K562 (cell line): Measurements from ENCODE around the gene TMCO4. TPM values are rescaled to one million over a fixed set of nuclear protein-coding genes. Genes with fewer than 3 reads are reported as not detected.

Experiments
- ATAC-seq: fragments of 200-7000 bp; cut with Tn5 transposase; 3 replicates; pipeline ENCODE4 v1.9.1; 2020; ENCODE audit warnings: moderate library complexity
- BruUV-seq: library from RNA; stranded (reverse); fragments of 400-500 nt; replicated peaks from 2 replicates; lab custom pipeline; 2021; lab: Mats Ljungman, UMichigan
- CTCF ChIA-PET: fragments of 300-600 bp; formaldehyde crosslinking; extraction: SDS; loops from one replicate; lab custom pipeline; 2021; ENCODE audit warnings: low intra/inter-chr PET ratio; lab: Yijun Ruan, JAX
- POLR2A ChIA-PET: fragments of 300-600, 350-650 bp; sonication (Branson Sonifier 250); formaldehyde crosslinking; extraction: SDS; loops from one replicate; lab custom pipeline; 2021; ENCODE audit warnings: antibody characterized with exemption, inconsistent platforms; lab: Yijun Ruan, JAX
- DNase-seq, 4 experiments: peaks; one replicate each; pipeline versions ENCODE4 v3.0.0 to v3.0.0-alpha.2; 2011 to 2018; ENCODE audit warnings: low spot score in 3 of 4, mixed read lengths in 3 of 4; ENCODE audit errors: extremely low read depth in 1 of 4
- FAIRE-seq: peaks from 2 replicates; lab custom pipeline; 2011; peaks lifted over from hg19 to GRCh38; lab: Jason Lieb, UNC
- H2AFZ ChIP-seq: 2 replicates; pipeline ENCODE4 v1.6.0; 2011; ENCODE audit warnings: low read depth, low read length, control low read depth, inconsistent platforms
- H3K27ac ChIP-seq: fragments of 200-600 bp; 3 replicates; pipeline ENCODE4 v1.8.0; 2011; ENCODE audit warnings: low read depth, mild to moderate bottlenecking, control low read depth, inconsistent platforms, low read length, moderate library complexity, mixed read lengths; ENCODE audit errors: extremely low read depth
- H3K27me3 ChIP-seq, 2 experiments: fragments of 300-600 bp in 1 of 2; 2 replicates in 1 of 2; 3 replicates in 1 of 2; pipeline versions ENCODE4 v1.6.0 to v1.8.0; 2011; ENCODE audit warnings: inconsistent platforms in 2 of 2, low read length in 2 of 2, mild to moderate bottlenecking in 1 of 2, mixed read lengths in 1 of 2, moderate library complexity in 1 of 2; ENCODE audit not compliant: control insufficient read depth in 2 of 2, insufficient read depth in 2 of 2
- H3K36me3 ChIP-seq: fragments of 300-600 bp; 3 replicates; pipeline ENCODE4 v1.8.0; 2011; ENCODE audit warnings: mild to moderate bottlenecking, low read length, inconsistent platforms; ENCODE audit not compliant: control insufficient read depth, insufficient read depth
- H3K4me1 ChIP-seq, 2 experiments: fragments of 200-600 bp in 1 of 2; replicated peaks in 1 of 2; 2 replicates in 1 of 2; 3 replicates in 1 of 2; pipeline versions ENCODE4 v1.5.1 to v1.8.0; 2011; ENCODE audit warnings: inconsistent platforms in 2 of 2, low read length in 2 of 2, mild to moderate bottlenecking in 1 of 2, mixed read lengths in 1 of 2, moderate library complexity in 1 of 2; ENCODE audit not compliant: control insufficient read depth in 2 of 2, insufficient read depth in 2 of 2
- H3K4me2 ChIP-seq: 2 replicates; pipeline ENCODE4 v1.6.1; 2011; ENCODE audit warnings: low read length, control low read depth, inconsistent platforms, mixed read lengths; ENCODE audit not compliant: insufficient read depth
- H3K4me3 ChIP-seq: fragments of 200-600 bp; sonication (generic), shearing (Covaris generic); 2 replicates; pipeline ENCODE4 v1.5.1; 2016; ENCODE audit warnings: control low read depth, inconsistent platforms
- H3K79me2 ChIP-seq: fragments of 200-600 bp; 3 replicates; pipeline ENCODE4 v1.8.0; 2011; ENCODE audit warnings: low read length, inconsistent platforms; ENCODE audit not compliant: control insufficient read depth, insufficient read depth
- H3K9ac ChIP-seq, 2 experiments: 2 replicates each; pipeline versions ENCODE4 v1.6.0 to v1.6.1; 2011; ENCODE audit warnings: low read depth in 2 of 2, low read length in 2 of 2, control low read depth in 1 of 2, inconsistent platforms in 1 of 2, mild to moderate bottlenecking in 1 of 2, mixed read lengths in 1 of 2; ENCODE audit not compliant: insufficient read depth in 1 of 2
- H3K9me1 ChIP-seq: one replicate; pipeline ENCODE4 v1.6.0; 2011; ENCODE audit warnings: inconsistent platforms, mild to moderate bottlenecking, low read length, moderate library complexity; ENCODE audit not compliant: control insufficient read depth, insufficient read depth
- H3K9me3 ChIP-seq: replicated peaks from 2 replicates; pipeline ENCODE4 v1.5.1; 2011; ENCODE audit warnings: low read depth, low read length, inconsistent platforms; ENCODE audit not compliant: control insufficient read depth, insufficient read depth
- H4K20me1 ChIP-seq: replicated peaks from 2 replicates; pipeline ENCODE4 v1.6.1; 2011; ENCODE audit warnings: low read length, inconsistent platforms, mixed read lengths; ENCODE audit not compliant: control insufficient read depth, insufficient read depth
- FIP1L1 ChIP-seq: fragments of 200-400 bp; formaldehyde crosslinking; IDR thresholded peaks from 2 replicates; pipeline ENCODE4 v1.6.1; 2018; ENCODE audit warnings: mild to moderate bottlenecking, low read depth, low read length; ENCODE audit not compliant: poor library complexity, severe bottlenecking
- RBM25 ChIP-seq: fragments of 200-400 bp; formaldehyde crosslinking; IDR thresholded peaks from 2 replicates; pipeline ENCODE4 v1.6.1; 2018; ENCODE audit warnings: low read length, low read depth, moderate library complexity; ENCODE audit not compliant: severe bottlenecking
- TRIM25 ChIP-seq: fragments of 450-650 bp; IDR thresholded peaks from 2 replicates; pipeline ENCODE4 v1.7.0; 2016; ENCODE audit warnings: borderline replicate concordance
- ZNF668 ChIP-seq: fragments of 250-450 bp; sonication (Bioruptor Pico); IDR thresholded peaks from 2 replicates; pipeline ENCODE4 v1.8.0; 2022; ENCODE audit warnings: mild to moderate bottlenecking, inconsistent platforms
- WGBS: fragments of 100-300 bp; shearing (Covaris generic); methylation state at CpG from one replicate; pipeline ENCODE4 v1.1.6; 2016; ENCODE audit warnings: low coverage, mixed read lengths; ENCODE audit not compliant: insufficient coverage; ENCODE audit errors: missing lambda C conversion rate; 5-methylcytosine and 5-hydroxymethylcytosine counted together
- in situ Hi-C: fragments of 300-500 bp; cut with MboI; formaldehyde crosslinking; loops from 4 replicates; pipeline ENCODE4 v1.15.0; 2018; ENCODE audit warnings: inconsistent platforms, mixed read lengths
- intact Hi-C: fragments of 100-400 bp; cut with micrococcal nuclease; formaldehyde crosslinking; loops from 2 replicates; pipeline ENCODE4 v1.14.2; 2022
- polyA plus RNA-seq, 8 experiments: library from polyadenylated mRNA; depleted of rRNA in 4 of 8; stranded (reverse) in 5 of 8; unstranded in 3 of 8; fragments of >200 nt; fragmentation: Nextera tagmentation in 2 of 8; fragmentation: Illumina TruSeq in 1 of 8; extraction: Ambion mirVana in 2 of 8; extraction: Trizol in 1 of 8; gene quantifications; 2 replicates each; pipeline versions ENCODE4 v1.2.1 to v1.2.3, GENCODE V29; 2011 to 2014; ENCODE audit warnings: inconsistent platforms in 1 of 8, missing spikeins in 1 of 8
- total RNA-seq, 7 experiments: library from RNA; depleted of rRNA in 6 of 7; stranded (reverse); fragments of >200 nt in 6 of 7; fragmentation: Illumina TruSeq in 2 of 7; extraction: Trizol in 2 of 7; gene quantifications; 2 replicates each; pipeline versions ENCODE4 v1.2.1 to v1.2.3, GENCODE V29; 2011 to 2021; ENCODE audit warnings: low replicate concordance in 1 of 7

Gene TMCO4
- total and polyA plus RNA-seq, 9 of the 15 experiments (the other 6 are each of a cell fraction or from before 2014, with no cell fraction given), result 0.06 to 2.1 (median 1.2) TPM

- FAIRE-seq (no peak), DNase-seq (no peak), ATAC-seq (no peak)
- intact Hi-C loops (loop anchor here (10.0 kb wide), 2 partner anchors 471 to 751 kb away; partner anchors contain the start of gene ALDH4A1), in situ Hi-C loops (loop anchor here (10.0 to 25.0 kb wide), 5 partner anchors 411 to 1043 kb away; no protein-coding TSS in a partner anchor)
- H3K4me1 ChIP-seq, result peaks cover 14 to 24% of the 10 kb centered on the region in 2 experiments; a peak in 4 of 5 replicates
- no peak overlapping the region for H3K9ac ChIP-seq
- H3K36me3 ChIP-seq, result no peaks in the 10 kb centered on the region
- H3K9me1 ChIP-seq, result no peaks in the 10 kb centered on the region
- ChIA-PET CTCF (no interaction called here), POLR2A (interaction anchor here (0.8 kb wide), 1 partner anchor 362 kb away, joined by 3 read pairs; no protein-coding TSS in a partner anchor)
- H3K4me3 ChIP-seq, result no peak overlapping the region
- no peaks in the 10 kb centered on the region for H3K79me2 ChIP-seq
- TF ChIP-seq TRIM25, result no peak
- TF ChIP-seq RBM25, result peak; percentile 31
- no peak for TF ChIP-seq FIP1L1
- no peak for TF ChIP-seq ZNF668 (CRISPR knock-in tag)
- H4K20me1 ChIP-seq, result no peaks in the 10 kb centered on the region
- WGBS, result 9% methylated on average over 8 of the region's 8 CpGs
- no peak overlapping the region for H3K27ac ChIP-seq
- H3K27me3 ChIP-seq, result peaks cover 0 to 28% of the 10 kb centered on the region in 2 experiments; a peak in 3 of 5 replicates
- no peak overlapping the region for H3K4me2 ChIP-seq
- H3K9me3 ChIP-seq, result no peaks in the 10 kb centered on the region
- BruUV-seq, result no TSS peak
- H2AFZ ChIP-seq, result no peak overlapping the region
Observed at GRCh38 chr1:19655718-19656080, 144.0 kb downstream of the TMCO4 start.
